Upper lobe of left lung (tissue), 6 donors: ENCODE measurements around the gene NAALADL1. TPM values are rescaled to one million over a fixed set of nuclear protein-coding genes. Genes with fewer than 3 reads are reported as not detected.

ENCODE experiments used
- ATAC-seq, 2 donors: fragments of 200-7000 bp; cut with Tn5 transposase; one replicate each; pipeline ENCODE4 v1.9.1; 2022; ENCODE audit warnings: mild to moderate bottlenecking in 2 of 2, moderate library complexity in 2 of 2; ENCODE audit not compliant: low FRiP score in 2 of 2
- DNase-seq, 2 donors: peaks; one replicate each; pipeline ENCODE4 v3.0.0-alpha.2; 2019 to 2020
- H3K27ac ChIP-seq, 4 donors: fragments of 200-600 bp; sonication (generic); one replicate each; pipeline ENCODE4 v1.5.1; 2016 to 2019
- H3K27me3 ChIP-seq, 4 donors: fragments of 200-600 bp; sonication (generic); one replicate each; pipeline ENCODE4 v1.5.1; 2017 to 2019
- H3K36me3 ChIP-seq, 4 donors: fragments of 200-600 bp; sonication (generic); one replicate each; pipeline ENCODE4 v1.5.1; 2016 to 2019
- H3K4me1 ChIP-seq, 4 donors: fragments of 200-600 bp; sonication (generic); one replicate each; pipeline ENCODE4 v1.5.1; 2018 to 2019
- H3K4me3 ChIP-seq, 4 donors: fragments of 200-600 bp; sonication (generic); one replicate each; pipeline ENCODE4 v1.5.1; 2017 to 2019; ENCODE audit warnings: mild to moderate bottlenecking in 2 of 4, moderate library complexity in 1 of 4
- H3K9me3 ChIP-seq, 4 donors: fragments of 200-600 bp; sonication (generic); one replicate each; pipeline ENCODE4 v1.5.1; 2018 to 2019
- EP300 ChIP-seq, 4 donors: sonication (generic); formaldehyde crosslinking; IDR thresholded peaks; one replicate each; pipeline ENCODE4 v1.5.1; 2017; ENCODE audit warnings: antibody characterized with exemption in 4 of 4, control low read depth in 2 of 4
- POLR2A ChIP-seq, 4 donors: fragments of 450-650 bp; IDR thresholded peaks; one replicate each; pipeline ENCODE4 v1.5.1; 2016 to 2017; ENCODE audit warnings: antibody characterized with exemption in 4 of 4, mild to moderate bottlenecking in 2 of 4
- POLR2AphosphoS5 ChIP-seq, 2 donors: sonication (generic); formaldehyde crosslinking; IDR thresholded peaks; one replicate each; pipeline ENCODE4 v1.5.1; 2017; ENCODE audit warnings: antibody characterized with exemption in 2 of 2
- WGBS, 2 donors: methylation state at CpG; one replicate each; pipeline ENCODE4 v1.1.5; 2017 to 2018; 5-methylcytosine and 5-hydroxymethylcytosine counted together
- total RNA-seq, 6 donors: library from RNA; depleted of rRNA in 4 of 6; stranded (reverse); fragments of >200 nt in 4 of 6; gene quantifications; one replicate each; pipeline versions ENCODE4 v1.1.0 to v1.2.1, GENCODE V29; 2016 to 2021
- TF ChIP-seq, protein P1 (sequence below), 6 experiments: fragments of 450-650 bp in 4 of 6; fragments of 200-600 bp in 2 of 6; sonication (generic) in 2 of 6; IDR thresholded peaks; one replicate each; pipeline ENCODE4 v1.5.1; 2016 to 2019; ENCODE audit warnings: antibody characterized with exemption in 6 of 6
- donor health status: DM: no; HTN: no; CAD: no; lungs with moderate emphysema.
- donor health status: DM: no; HTN: yes; CAD: no; lungs with severe emphysema.

The NAALADL1 gene
- total RNA-seq, 6 donors from 2014 or later = 5.9 to 27.2 (median 9.1) TPM

DNA sequence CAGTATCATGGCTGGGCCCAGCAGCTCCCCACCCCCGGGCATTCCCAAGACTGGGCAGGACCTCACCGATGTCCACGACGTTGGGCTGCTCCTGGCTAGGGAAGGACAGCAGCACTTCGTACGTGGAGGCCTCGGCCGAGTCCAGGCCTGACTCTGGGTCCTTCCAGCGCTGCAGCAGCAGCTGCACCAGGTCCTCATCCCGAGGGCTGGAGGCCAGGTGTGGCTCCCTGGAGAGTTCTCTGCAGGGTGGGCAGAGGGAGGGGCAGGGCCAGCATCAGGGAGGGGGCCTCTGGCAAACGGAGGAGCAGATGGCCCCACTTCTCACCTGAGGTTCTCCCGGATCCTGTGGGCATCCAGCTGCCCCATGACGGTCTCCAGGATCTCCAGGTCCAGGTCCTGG, 341 bp downstream of the NAALADL1 start:
- Histone ChIP-seq H3K4me3 (no peak overlapping the region), H3K27me3 (no peaks in the 10 kb centered on the region), H3K27ac (no peak overlapping the region), H3K36me3 (no peaks in the 10 kb centered on the region), H3K4me1 (no peaks in the 10 kb centered on the region), H3K9me3 (no peaks in the 10 kb centered on the region)
- 67 to 83% methylated on average over 3 to 13 of the region's 13 CpGs for WGBS, 2 donors
- ATAC-seq = peak in 1 of 2 donors; percentile 3
- TF ChIP-seq POLR2A (IDR thresholded peaks at IDR 0.05) = no peak
- TF ChIP-seq, protein P1, sequence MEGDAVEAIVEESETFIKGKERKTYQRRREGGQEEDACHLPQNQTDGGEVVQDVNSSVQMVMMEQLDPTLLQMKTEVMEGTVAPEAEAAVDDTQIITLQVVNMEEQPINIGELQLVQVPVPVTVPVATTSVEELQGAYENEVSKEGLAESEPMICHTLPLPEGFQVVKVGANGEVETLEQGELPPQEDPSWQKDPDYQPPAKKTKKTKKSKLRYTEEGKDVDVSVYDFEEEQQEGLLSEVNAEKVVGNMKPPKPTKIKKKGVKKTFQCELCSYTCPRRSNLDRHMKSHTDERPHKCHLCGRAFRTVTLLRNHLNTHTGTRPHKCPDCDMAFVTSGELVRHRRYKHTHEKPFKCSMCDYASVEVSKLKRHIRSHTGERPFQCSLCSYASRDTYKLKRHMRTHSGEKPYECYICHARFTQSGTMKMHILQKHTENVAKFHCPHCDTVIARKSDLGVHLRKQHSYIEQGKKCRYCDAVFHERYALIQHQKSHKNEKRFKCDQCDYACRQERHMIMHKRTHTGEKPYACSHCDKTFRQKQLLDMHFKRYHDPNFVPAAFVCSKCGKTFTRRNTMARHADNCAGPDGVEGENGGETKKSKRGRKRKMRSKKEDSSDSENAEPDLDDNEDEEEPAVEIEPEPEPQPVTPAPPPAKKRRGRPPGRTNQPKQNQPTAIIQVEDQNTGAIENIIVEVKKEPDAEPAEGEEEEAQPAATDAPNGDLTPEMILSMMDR (IDR thresholded peaks at IDR 0.05) = no peak
- TF ChIP-seq POLR2AphosphoS5 (IDR thresholded peaks at IDR 0.05) = no peak
- TF ChIP-seq EP300 (IDR thresholded peaks at IDR 0.05) = no peak
- peak in 1 of 2 donors; percentile 65 for DNase-seq

DNA sequence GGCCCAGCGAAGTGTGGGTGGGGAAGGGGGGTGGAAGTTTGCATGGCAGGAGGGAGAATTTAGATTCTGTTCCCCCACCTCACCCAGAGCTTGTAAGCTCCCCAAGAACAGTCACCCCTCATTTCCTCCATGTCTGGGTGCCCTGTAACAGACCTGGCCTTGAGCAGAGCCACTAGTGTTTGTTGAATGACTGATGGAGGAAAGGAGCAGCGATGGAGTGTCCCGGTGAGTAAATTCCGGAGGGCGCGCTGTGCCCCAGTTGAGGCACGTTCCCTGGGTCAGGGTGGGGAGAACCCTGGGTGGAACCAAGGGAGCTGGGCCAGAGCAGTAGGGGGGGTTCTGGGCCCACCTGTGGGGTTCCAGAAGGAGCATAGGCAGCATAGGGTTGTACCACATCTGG, 827 bp downstream of the NAALADL1 start:
- Histone ChIP-seq H3K4me3 (no peak overlapping the region), H3K9me3 (no peaks in the 10 kb centered on the region), H3K27me3 (no peaks in the 10 kb centered on the region), H3K4me1 (no peaks in the 10 kb centered on the region), H3K36me3 (no peaks in the 10 kb centered on the region), H3K27ac (no peak overlapping the region)
- 84 to 86% methylated on average over 7 of the region's 7 CpGs for WGBS, 2 donors
- DNase-seq = no peak
- TF ChIP-seq, protein P1 (IDR thresholded peaks at IDR 0.05) = no peak
- TF ChIP-seq POLR2A (IDR thresholded peaks at IDR 0.05) = no peak
- no peak for TF ChIP-seq POLR2AphosphoS5 (IDR thresholded peaks at IDR 0.05)
- no peak for TF ChIP-seq EP300 (IDR thresholded peaks at IDR 0.05)
- no peak for ATAC-seq

DNA sequence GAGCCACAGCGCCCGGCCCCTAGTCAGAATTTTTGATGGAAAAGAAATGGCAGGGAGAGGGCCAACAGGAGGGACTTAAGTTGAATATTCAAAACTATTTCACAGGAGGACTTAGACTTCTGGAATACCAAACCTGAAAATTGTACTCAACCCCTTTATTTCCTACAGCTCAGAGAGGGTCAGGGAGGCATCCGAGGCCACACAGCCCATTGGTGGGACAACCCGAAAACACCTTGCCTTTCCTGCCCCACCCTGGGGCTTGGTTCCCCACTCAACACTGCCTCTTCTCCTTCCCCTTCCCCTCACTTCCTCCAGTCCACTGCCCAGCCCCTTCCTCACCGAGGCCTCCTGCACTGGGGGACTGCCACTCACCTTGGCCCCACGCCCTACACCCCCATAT, 1.4 kb downstream of the NAALADL1 start:
- 90 to 97% methylated on average over 6 of the region's 6 CpGs for WGBS, 2 donors
- Histone ChIP-seq H3K36me3 (no peaks in the 10 kb centered on the region), H3K4me3 (no peak overlapping the region), H3K4me1 (no peaks in the 10 kb centered on the region), H3K9me3 (no peaks in the 10 kb centered on the region), H3K27ac (no peak overlapping the region), H3K27me3 (no peaks in the 10 kb centered on the region)
- DNase-seq (no peak), ATAC-seq (no peak)
- TF ChIP-seq, protein P1 (IDR thresholded peaks at IDR 0.05) = no peak
- TF ChIP-seq POLR2A (IDR thresholded peaks at IDR 0.05) (no peak), POLR2AphosphoS5 (IDR thresholded peaks at IDR 0.05) (no peak), EP300 (IDR thresholded peaks at IDR 0.05) (no peak)

DNA sequence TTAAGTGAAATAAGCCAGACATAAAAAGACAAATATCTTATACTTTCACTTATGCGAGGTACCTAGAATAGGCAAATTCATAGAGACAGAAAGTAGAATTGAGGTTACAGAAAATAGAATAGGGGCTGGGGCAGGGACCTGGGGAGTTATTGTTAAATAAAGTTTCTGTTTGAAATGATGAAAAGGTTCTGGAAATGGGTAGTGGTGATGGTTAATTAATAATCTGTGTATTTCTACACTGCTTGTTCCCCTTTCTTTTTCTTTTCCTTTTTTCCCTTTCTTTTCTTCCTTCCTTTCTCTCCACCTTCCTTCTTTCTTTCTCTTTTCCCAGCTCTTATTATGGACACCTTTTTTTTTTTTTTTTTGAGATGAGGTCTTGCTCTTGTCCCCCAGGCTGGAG, 2.8 kb downstream of the NAALADL1 start:
- ATAC-seq (no peak), DNase-seq (no peak)
- Histone ChIP-seq H3K9me3 (no peaks in the 10 kb centered on the region), H3K27me3 (no peaks in the 10 kb centered on the region), H3K27ac (no peak overlapping the region), H3K4me1 (no peaks in the 10 kb centered on the region), H3K4me3 (no peak overlapping the region), H3K36me3 (no peaks in the 10 kb centered on the region)
- TF ChIP-seq POLR2A (IDR thresholded peaks at IDR 0.05) = no peak
- TF ChIP-seq POLR2AphosphoS5 (IDR thresholded peaks at IDR 0.05) = no peak
- no peak for TF ChIP-seq EP300 (IDR thresholded peaks at IDR 0.05)
- TF ChIP-seq, protein P1 (IDR thresholded peaks at IDR 0.05) = no peak
- 77 to 78% methylated on average over 1 of the region's 1 CpG for WGBS, 2 donors

DNA sequence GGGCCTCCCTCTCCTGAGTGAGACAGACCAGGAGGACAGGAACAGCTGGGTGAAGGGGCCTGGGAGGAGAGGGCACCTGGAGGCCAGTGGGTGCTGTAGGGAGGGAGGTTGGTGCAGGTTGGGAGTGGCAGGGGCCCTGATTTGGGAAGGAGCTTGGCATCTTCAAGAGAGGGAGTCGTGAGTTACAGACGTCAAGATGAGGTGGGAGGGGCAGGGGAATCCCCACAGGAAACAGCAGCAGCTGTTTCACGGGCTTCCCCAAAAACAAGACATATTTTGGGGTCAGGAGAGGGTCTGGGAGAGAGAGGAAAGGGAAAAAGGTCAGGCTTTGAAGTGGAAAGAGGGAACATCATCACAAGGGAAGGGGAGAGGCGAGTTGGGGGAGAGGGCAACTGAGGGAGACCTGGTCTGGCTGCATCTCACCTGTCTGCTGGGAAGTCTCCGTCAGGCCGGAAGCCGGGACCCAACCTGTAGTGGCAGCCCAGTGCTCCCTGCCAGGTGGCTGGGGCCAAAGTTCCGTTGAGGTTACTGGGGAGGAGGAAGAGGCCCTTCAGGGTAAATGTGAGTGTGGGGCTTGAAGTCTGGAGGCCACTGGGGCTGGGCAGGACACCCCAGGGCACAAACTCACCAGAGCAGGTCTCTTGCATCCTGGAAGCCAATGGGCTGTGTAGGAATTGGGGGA, 4.4 kb downstream of the NAALADL1 start:
- Histone ChIP-seq H3K4me1 (no peaks in the 10 kb centered on the region), H3K27me3 (no peaks in the 10 kb centered on the region), H3K4me3 (no peak overlapping the region), H3K9me3 (no peaks in the 10 kb centered on the region), H3K36me3 (no peaks in the 10 kb centered on the region), H3K27ac (no peak overlapping the region)
- no peak for DNase-seq
- WGBS, 2 donors = 37 to 43% methylated on average over 8 of the region's 8 CpGs
- TF ChIP-seq POLR2A (IDR thresholded peaks at IDR 0.05) (no peak), EP300 (IDR thresholded peaks at IDR 0.05) (no peak), POLR2AphosphoS5 (IDR thresholded peaks at IDR 0.05) (no peak)
- TF ChIP-seq, protein P1 (IDR thresholded peaks at IDR 0.05) = no peak
- no peak for ATAC-seq
